ENCODE data around the gene SLC6A2.
"Not testable (repeated sequence)": the region's sequence is repeated elsewhere in the genome, so short reads cannot be mapped to it uniquely, and the experiment has no call there.

SLC6A2 gene

GRCh38 chr16:55752465-55753144, 96.8 kb downstream of the SLC6A2 start:
- H3K9me3 Mint-ChIP-seq, H3K27me3 Mint-ChIP-seq, H3K36me3 Mint-ChIP-seq, H3K4me3 Mint-ChIP-seq: not testable (repeated sequence)
- H3K27ac Mint-ChIP-seq, result peak overlapping the region; percentile 92
- H3K4me1 Mint-ChIP-seq, result peaks cover 24% of the 10 kb centered on the region

- Mint-ChIP-seq H3K27ac (peak overlapping the region; percentile 92), H3K4me1 (peaks cover 24% of the 10 kb centered on the region)
- not testable (repeated sequence) for H3K36me3 Mint-ChIP-seq, H3K9me3 Mint-ChIP-seq, H3K4me3 Mint-ChIP-seq, H3K27me3 Mint-ChIP-seq
These were observed 97.4 kb downstream of the SLC6A2 start for GRCh38 chr16:55753145-55753631.

Data from activated naive CD4-positive, alpha-beta T cell treated with anti-CD3 and anti-CD28 coated beads, Interleukin-2, amount 50 U/mL, for 24 hours (primary cell).